ENCODE data around the gene ZNF584. TPM values are rescaled to one million over a fixed set of nuclear protein-coding genes. Genes with fewer than 3 reads are reported as not detected.

The ZNF584 gene
- total and polyA plus RNA-seq, 2 donors (not counting 1 experiment from before 2014, with no cell fraction given), result 3.0 to 12.3 TPM

DNA sequence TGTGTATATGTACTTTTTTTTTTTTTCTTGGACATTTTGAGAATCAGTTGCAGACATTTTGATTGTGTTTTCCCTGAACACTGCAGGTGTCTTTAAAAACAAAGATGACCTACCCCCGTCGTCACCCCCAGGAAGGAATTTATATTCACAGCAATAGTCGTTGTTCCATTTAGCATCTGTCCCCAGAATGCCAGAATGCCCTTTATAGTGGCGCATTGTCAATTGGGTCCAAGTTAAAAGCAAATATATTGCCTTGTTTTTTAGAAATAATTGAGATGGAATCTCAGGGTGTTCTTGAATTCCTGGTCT, 14.8 kb upstream of the ZNF584 start:
- ChIA-PET CTCF (no interaction called here), POLR2A (no interaction called here)
- no peak for TF ChIP-seq EZH2 (IDR thresholded peaks at IDR 0.05; ENCODE audit: borderline replicate concordance, insufficient read depth, low read depth, low read length, poor library complexity, severe bottlenecking)
- peaks cover 52% of the 10 kb centered on the region for H4K20me1 ChIP-seq (ENCODE audit: control insufficient read depth, insufficient read depth, low read length, poor library complexity, severe bottlenecking)
- no peak overlapping the region for H3K9ac ChIP-seq (ENCODE audit: low read length)
- DNase-seq, result no peak
- H2AFZ ChIP-seq (ENCODE audit: insufficient read depth, low read depth, low read length, poor library complexity, severe bottlenecking), result no peak overlapping the region
- intact Hi-C loops (cut with micrococcal nuclease), result no loop called here
- peaks cover 0 to 12% (median 0%) of the 10 kb centered on the region in 3 donors for H3K9me3 ChIP-seq (ENCODE audit: control extremely low read depth in 1 of 3, control insufficient read depth in 2 of 3, insufficient read depth in 1 of 3, low read length in 2 of 3)
- H3K27me3 ChIP-seq (replicated peaks in 1 of 4; ENCODE audit: control extremely low read depth in 1 of 4, control insufficient read depth in 3 of 4, insufficient read depth in 4 of 4, low read length in 3 of 4), result peaks cover 0 to 27% (median 10%) of the 10 kb centered on the region in 4 experiments
- no peak overlapping the region for H3K27ac ChIP-seq (ENCODE audit: low read length in 2 of 2)
- H3K9me3 Mint-ChIP-seq (ENCODE audit: insufficient read depth), result no peaks in the 10 kb centered on the region
- H3K27ac Mint-ChIP-seq, result no peak overlapping the region
- ATAC-seq (ENCODE audit: low read depth), result no peak
- H3K4me3 ChIP-seq (ENCODE audit: control extremely low read depth in 1 of 5, extremely low read depth in 1 of 5, insufficient read depth in 1 of 5, low read depth in 2 of 5, low read length in 4 of 5), result no peak overlapping the region
- 100% methylated on average over 3 of the region's 4 CpGs for WGBS (ENCODE audit: insufficient coverage)
- H3K79me2 ChIP-seq (ENCODE audit: control insufficient read depth, insufficient read depth, low read length), result peaks cover 39% of the 10 kb centered on the region
- H3K4me3 Mint-ChIP-seq, result no peak overlapping the region
- H3K4me1 Mint-ChIP-seq, result peaks cover 13% of the 10 kb centered on the region
- no peaks in the 10 kb centered on the region for H3K27me3 Mint-ChIP-seq
- H3K36me3 ChIP-seq (replicated peaks in 1 of 2; ENCODE audit: control extremely low read depth in 1 of 2, control insufficient read depth in 1 of 2, extremely low read depth in 1 of 2, insufficient read depth in 2 of 2, low read length in 1 of 2), result peaks cover 3 to 44% of the 10 kb centered on the region in 2 experiments
- no peak overlapping the region for H3K4me2 ChIP-seq (replicated peaks; ENCODE audit: low read depth, low read length, poor library complexity, severe bottlenecking)
- H3K4me1 ChIP-seq (ENCODE audit: control insufficient read depth in 2 of 2, insufficient read depth in 2 of 2, low read length in 2 of 2), result peaks cover 4 to 6% of the 10 kb centered on the region in 2 donors

DNA sequence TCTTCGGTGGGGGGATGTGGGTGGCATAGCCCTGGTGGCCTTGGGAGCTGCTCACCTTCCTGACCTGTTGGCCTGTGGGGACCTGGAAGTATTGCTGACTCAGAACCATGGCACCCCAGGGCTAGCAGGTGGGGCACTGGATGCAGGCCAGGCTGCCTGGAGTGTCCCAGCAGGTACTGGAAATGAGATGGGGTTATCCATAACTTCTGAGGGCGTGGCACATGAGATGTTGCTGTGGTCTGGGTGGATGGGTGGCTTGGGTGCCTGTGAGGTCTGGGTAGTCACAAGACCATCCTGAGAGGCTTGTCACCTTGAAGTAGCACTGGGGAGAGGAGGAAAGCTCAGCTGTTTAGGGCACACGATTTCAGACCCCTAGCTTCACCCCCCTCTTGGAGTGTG, 13.6 kb upstream of the ZNF584 start:
- H3K9ac ChIP-seq (ENCODE audit: low read length), result no peak overlapping the region
- ATAC-seq (ENCODE audit: low read depth) (no peak), DNase-seq (peak; percentile 19)
- CTCF ChIA-PET, result no interaction called here
- no peaks in the 10 kb centered on the region for H3K9me3 Mint-ChIP-seq (ENCODE audit: insufficient read depth)
- no peak overlapping the region for H3K4me2 ChIP-seq (replicated peaks; ENCODE audit: low read depth, low read length, poor library complexity, severe bottlenecking)
- no peak overlapping the region for H3K4me3 ChIP-seq (ENCODE audit: control extremely low read depth in 1 of 5, extremely low read depth in 1 of 5, insufficient read depth in 1 of 5, low read depth in 2 of 5, low read length in 4 of 5)
- WGBS (ENCODE audit: insufficient coverage), result 76% methylated on average over 2 of the region's 3 CpGs
- peaks cover 0 to 37% of the 10 kb centered on the region in 2 experiments for H3K36me3 ChIP-seq (replicated peaks in 1 of 2; ENCODE audit: control extremely low read depth in 1 of 2, control insufficient read depth in 1 of 2, extremely low read depth in 1 of 2, insufficient read depth in 2 of 2, low read length in 1 of 2)
- H3K9me3 ChIP-seq (ENCODE audit: control extremely low read depth in 1 of 3, control insufficient read depth in 2 of 3, insufficient read depth in 1 of 3, low read length in 2 of 3), result peaks cover 0 to 12% (median 0%) of the 10 kb centered on the region in 3 donors
- peaks cover 4 to 6% of the 10 kb centered on the region in 2 donors for H3K4me1 ChIP-seq (ENCODE audit: control insufficient read depth in 2 of 2, insufficient read depth in 2 of 2, low read length in 2 of 2)
- no peak overlapping the region for H3K27ac ChIP-seq (ENCODE audit: low read length in 2 of 2)
- TF ChIP-seq, protein P1, sequence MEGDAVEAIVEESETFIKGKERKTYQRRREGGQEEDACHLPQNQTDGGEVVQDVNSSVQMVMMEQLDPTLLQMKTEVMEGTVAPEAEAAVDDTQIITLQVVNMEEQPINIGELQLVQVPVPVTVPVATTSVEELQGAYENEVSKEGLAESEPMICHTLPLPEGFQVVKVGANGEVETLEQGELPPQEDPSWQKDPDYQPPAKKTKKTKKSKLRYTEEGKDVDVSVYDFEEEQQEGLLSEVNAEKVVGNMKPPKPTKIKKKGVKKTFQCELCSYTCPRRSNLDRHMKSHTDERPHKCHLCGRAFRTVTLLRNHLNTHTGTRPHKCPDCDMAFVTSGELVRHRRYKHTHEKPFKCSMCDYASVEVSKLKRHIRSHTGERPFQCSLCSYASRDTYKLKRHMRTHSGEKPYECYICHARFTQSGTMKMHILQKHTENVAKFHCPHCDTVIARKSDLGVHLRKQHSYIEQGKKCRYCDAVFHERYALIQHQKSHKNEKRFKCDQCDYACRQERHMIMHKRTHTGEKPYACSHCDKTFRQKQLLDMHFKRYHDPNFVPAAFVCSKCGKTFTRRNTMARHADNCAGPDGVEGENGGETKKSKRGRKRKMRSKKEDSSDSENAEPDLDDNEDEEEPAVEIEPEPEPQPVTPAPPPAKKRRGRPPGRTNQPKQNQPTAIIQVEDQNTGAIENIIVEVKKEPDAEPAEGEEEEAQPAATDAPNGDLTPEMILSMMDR (IDR thresholded peaks at IDR 0.05), result no peak
- TF ChIP-seq EZH2 (IDR thresholded peaks at IDR 0.05; ENCODE audit: borderline replicate concordance, insufficient read depth, low read depth, low read length, poor library complexity, severe bottlenecking), result no peak
- peaks cover 50% of the 10 kb centered on the region for H4K20me1 ChIP-seq (ENCODE audit: control insufficient read depth, insufficient read depth, low read length, poor library complexity, severe bottlenecking)
- H3K27me3 Mint-ChIP-seq, result no peaks in the 10 kb centered on the region
- H2AFZ ChIP-seq (ENCODE audit: insufficient read depth, low read depth, low read length, poor library complexity, severe bottlenecking), result no peak overlapping the region
- peaks cover 31% of the 10 kb centered on the region for H3K79me2 ChIP-seq (ENCODE audit: control insufficient read depth, insufficient read depth, low read length)
- POLR2A ChIA-PET, result interaction anchor here (0.8 kb wide), 1 partner anchor 648 kb away, joined by 6 read pairs; no protein-coding TSS in a partner anchor
- no peak overlapping the region for H3K4me3 Mint-ChIP-seq
- peaks cover 0 to 27% (median 10%) of the 10 kb centered on the region in 4 experiments for H3K27me3 ChIP-seq (replicated peaks in 1 of 4; ENCODE audit: control extremely low read depth in 1 of 4, control insufficient read depth in 3 of 4, insufficient read depth in 4 of 4, low read length in 3 of 4)
- H3K4me1 Mint-ChIP-seq, result peaks cover 7% of the 10 kb centered on the region
- intact Hi-C loops (cut with micrococcal nuclease), result no loop called here
- no peak overlapping the region for H3K27ac Mint-ChIP-seq

Measured in B cell (primary cell).